WTC11 (cell line): Measurements from ENCODE around the gene GIGYF2. TPM values are rescaled to one million over a fixed set of nuclear protein-coding genes. Genes with fewer than 3 reads are reported as not detected.

Source experiments
- ATAC-seq: fragments of 200-7000 bp; cut with Tn5 transposase; 2 replicates; pipeline ENCODE4 v1.10.0; 2021; ENCODE audit warnings: mild to moderate bottlenecking, moderate library complexity
- CTCF ChIA-PET: fragments of 300-600 bp; sonication (Branson Sonifier 250); formaldehyde crosslinking; loops from one replicate; lab custom pipeline; 2021; ENCODE audit warnings: antibody characterized with exemption; lab: Charles Lee
- POLR2A ChIA-PET: fragments of 350-600 bp; sonication (Branson Sonifier 250); formaldehyde crosslinking; loops from one replicate; lab custom pipeline; 2021; ENCODE audit warnings: antibody characterized with exemption; lab: Charles Lee
- DNase-seq: peaks from one replicate; pipeline ENCODE4 v3.0.0; 2021; ENCODE audit warnings: low spot score
- H3K27ac Mint-ChIP-seq: 2 replicates; pipeline ENCODE4 v1.8.0; 2021; ENCODE audit warnings: mixed read lengths
- H3K27me3 Mint-ChIP-seq: 2 replicates; pipeline ENCODE4 v1.8.0; 2021; ENCODE audit warnings: low read depth, mild to moderate bottlenecking, moderate library complexity, mixed read lengths
- H3K36me3 Mint-ChIP-seq: 2 replicates; pipeline ENCODE4 v1.8.0; 2021; ENCODE audit warnings: mixed read lengths
- H3K4me1 Mint-ChIP-seq: 2 replicates; pipeline ENCODE4 v1.8.0; 2022; ENCODE audit warnings: mixed read lengths
- H3K4me3 Mint-ChIP-seq: 2 replicates; pipeline ENCODE4 v1.8.0; 2021; ENCODE audit warnings: mild to moderate bottlenecking, moderate library complexity, mixed read lengths
- H3K9me3 Mint-ChIP-seq: 2 replicates; pipeline ENCODE4 v1.8.0; 2021; ENCODE audit warnings: mixed read lengths
- EMX1 ChIP-seq: fragments of 250-450 bp; sonication (Bioruptor Pico); IDR thresholded peaks from 2 replicates; pipeline ENCODE4 v1.8.0; 2021; ENCODE audit warnings: mild to moderate bottlenecking
- FOXJ3 ChIP-seq: sonication (generic); formaldehyde crosslinking; IDR thresholded peaks from 2 replicates; pipeline ENCODE4 v1.9.0; 2021; ENCODE audit warnings: missing genetic modification reagents, mild to moderate bottlenecking, borderline replicate concordance
- OVOL2 ChIP-seq: fragments of 250-450 bp; sonication (Bioruptor Pico); IDR thresholded peaks from 2 replicates; pipeline ENCODE4 v1.9.0; 2021; ENCODE audit warnings: mild to moderate bottlenecking, borderline replicate concordance
- PRRX2 ChIP-seq: fragments of 250-450 bp; sonication (Bioruptor Pico); IDR thresholded peaks from 2 replicates; pipeline ENCODE4 v1.8.0; 2021; ENCODE audit warnings: mild to moderate bottlenecking
- SOX15 ChIP-seq: fragments of 250-450 bp; sonication (Bioruptor Pico); IDR thresholded peaks from 2 replicates; pipeline ENCODE4 v1.9.0; 2021; ENCODE audit warnings: mild to moderate bottlenecking
- TEAD1 ChIP-seq: sonication (generic); formaldehyde crosslinking; IDR thresholded peaks from 2 replicates; pipeline ENCODE4 v1.8.0; 2022; ENCODE audit warnings: mild to moderate bottlenecking, missing genetic modification reagents
- ZNF219 ChIP-seq: sonication (generic); formaldehyde crosslinking; IDR thresholded peaks from 2 replicates; pipeline ENCODE4 v1.8.0; 2023; ENCODE audit warnings: missing genetic modification reagents, mild to moderate bottlenecking, borderline replicate concordance
- ZNF263 ChIP-seq: sonication (generic); formaldehyde crosslinking; IDR thresholded peaks from 2 replicates; pipeline ENCODE4 v1.8.1; 2022; ENCODE audit warnings: low read depth, mild to moderate bottlenecking, moderate library complexity, missing genetic modification reagents
- ZNF396 ChIP-seq: fragments of 250-450 bp; sonication (Bioruptor Pico); IDR thresholded peaks from 2 replicates; pipeline ENCODE4 v1.8.0; 2021; ENCODE audit warnings: mild to moderate bottlenecking, moderate library complexity, borderline replicate concordance
- total RNA-seq: library from RNA; stranded (reverse); gene quantifications from 3 replicates; pipeline ENCODE4 v1.2.3, GENCODE V29; 2021
- TF ChIP-seq, protein P1 (sequence below): sonication (generic); formaldehyde crosslinking; IDR thresholded peaks from 2 replicates; pipeline ENCODE4 v1.8.1; 2022; ENCODE audit warnings: low read depth, missing genetic modification reagents, borderline replicate concordance
- TF ChIP-seq, protein P2 (sequence below): sonication (generic); formaldehyde crosslinking; IDR thresholded peaks from 2 replicates; pipeline ENCODE4 v1.8.0; 2023; ENCODE audit warnings: missing genetic modification reagents
- TF ChIP-seq, protein P3 (sequence below): sonication (generic); formaldehyde crosslinking; conservative IDR thresholded peaks from 2 replicates; pipeline ENCODE4 v1.8.1; 2023; ENCODE audit warnings: mild to moderate bottlenecking, low read depth, missing genetic modification reagents, moderate library complexity
- TF ChIP-seq, protein P4 (sequence below): sonication (generic); formaldehyde crosslinking; IDR thresholded peaks from 2 replicates; pipeline ENCODE4 v1.8.1; 2023; ENCODE audit warnings: mild to moderate bottlenecking, missing genetic modification reagents, moderate library complexity
- TF ChIP-seq, protein P5 (sequence below): sonication (generic); formaldehyde crosslinking; IDR thresholded peaks from 2 replicates; pipeline ENCODE4 v1.8.1; 2023; ENCODE audit warnings: mild to moderate bottlenecking, missing genetic modification reagents
- TF ChIP-seq, protein P6 (sequence below): fragments of 250-450 bp; sonication (Bioruptor Pico); IDR thresholded peaks from 2 replicates; pipeline ENCODE4 v1.9.0; 2021; ENCODE audit warnings: mild to moderate bottlenecking

The GIGYF2 gene
- total RNA-seq, 1 experiment from 2014 or later: 53.1 TPM

DNA sequence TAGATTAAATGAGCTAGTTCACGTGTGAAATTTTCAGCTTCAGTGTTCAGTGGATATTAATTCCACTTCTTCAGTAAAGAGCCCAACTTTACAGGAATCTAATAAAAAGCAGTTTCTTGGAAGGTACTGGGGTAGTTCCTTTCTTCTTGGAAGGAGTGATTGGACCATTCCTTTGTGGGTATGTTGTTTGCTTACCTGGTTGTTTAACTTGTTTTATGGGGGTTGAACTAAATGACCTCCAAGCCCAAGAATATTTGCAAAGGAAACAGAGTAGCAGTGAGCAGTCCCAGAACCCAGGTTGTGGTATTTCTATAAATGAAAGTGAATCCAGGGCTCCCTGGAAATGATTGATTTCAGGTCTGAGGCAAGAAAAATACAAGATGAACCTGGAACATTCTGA, 47.8 kb downstream of the GIGYF2 start:
- no peak overlapping the region for H3K4me3 Mint-ChIP-seq
- H3K27me3 Mint-ChIP-seq: no peaks in the 10 kb centered on the region
- no peak for TF ChIP-seq PRRX2 (CRISPR knock-in tag)
- TF ChIP-seq ZNF263 (CRISPR knock-in tag): no peak
- TF ChIP-seq, protein P1, sequence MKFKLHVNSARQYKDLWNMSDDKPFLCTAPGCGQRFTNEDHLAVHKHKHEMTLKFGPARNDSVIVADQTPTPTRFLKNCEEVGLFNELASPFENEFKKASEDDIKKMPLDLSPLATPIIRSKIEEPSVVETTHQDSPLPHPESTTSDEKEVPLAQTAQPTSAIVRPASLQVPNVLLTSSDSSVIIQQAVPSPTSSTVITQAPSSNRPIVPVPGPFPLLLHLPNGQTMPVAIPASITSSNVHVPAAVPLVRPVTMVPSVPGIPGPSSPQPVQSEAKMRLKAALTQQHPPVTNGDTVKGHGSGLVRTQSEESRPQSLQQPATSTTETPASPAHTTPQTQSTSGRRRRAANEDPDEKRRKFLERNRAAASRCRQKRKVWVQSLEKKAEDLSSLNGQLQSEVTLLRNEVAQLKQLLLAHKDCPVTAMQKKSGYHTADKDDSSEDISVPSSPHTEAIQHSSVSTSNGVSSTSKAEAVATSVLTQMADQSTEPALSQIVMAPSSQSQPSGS: no peak
- TF ChIP-seq TEAD1 (CRISPR knock-in tag): no peak
- no peak for TF ChIP-seq ZNF219 (CRISPR knock-in tag)
- no peak for TF ChIP-seq ZNF396 (CRISPR knock-in tag)
- TF ChIP-seq, protein P2, sequence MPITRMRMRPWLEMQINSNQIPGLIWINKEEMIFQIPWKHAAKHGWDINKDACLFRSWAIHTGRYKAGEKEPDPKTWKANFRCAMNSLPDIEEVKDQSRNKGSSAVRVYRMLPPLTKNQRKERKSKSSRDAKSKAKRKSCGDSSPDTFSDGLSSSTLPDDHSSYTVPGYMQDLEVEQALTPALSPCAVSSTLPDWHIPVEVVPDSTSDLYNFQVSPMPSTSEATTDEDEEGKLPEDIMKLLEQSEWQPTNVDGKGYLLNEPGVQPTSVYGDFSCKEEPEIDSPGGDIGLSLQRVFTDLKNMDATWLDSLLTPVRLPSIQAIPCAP: no peak
- TF ChIP-seq, protein P3, sequence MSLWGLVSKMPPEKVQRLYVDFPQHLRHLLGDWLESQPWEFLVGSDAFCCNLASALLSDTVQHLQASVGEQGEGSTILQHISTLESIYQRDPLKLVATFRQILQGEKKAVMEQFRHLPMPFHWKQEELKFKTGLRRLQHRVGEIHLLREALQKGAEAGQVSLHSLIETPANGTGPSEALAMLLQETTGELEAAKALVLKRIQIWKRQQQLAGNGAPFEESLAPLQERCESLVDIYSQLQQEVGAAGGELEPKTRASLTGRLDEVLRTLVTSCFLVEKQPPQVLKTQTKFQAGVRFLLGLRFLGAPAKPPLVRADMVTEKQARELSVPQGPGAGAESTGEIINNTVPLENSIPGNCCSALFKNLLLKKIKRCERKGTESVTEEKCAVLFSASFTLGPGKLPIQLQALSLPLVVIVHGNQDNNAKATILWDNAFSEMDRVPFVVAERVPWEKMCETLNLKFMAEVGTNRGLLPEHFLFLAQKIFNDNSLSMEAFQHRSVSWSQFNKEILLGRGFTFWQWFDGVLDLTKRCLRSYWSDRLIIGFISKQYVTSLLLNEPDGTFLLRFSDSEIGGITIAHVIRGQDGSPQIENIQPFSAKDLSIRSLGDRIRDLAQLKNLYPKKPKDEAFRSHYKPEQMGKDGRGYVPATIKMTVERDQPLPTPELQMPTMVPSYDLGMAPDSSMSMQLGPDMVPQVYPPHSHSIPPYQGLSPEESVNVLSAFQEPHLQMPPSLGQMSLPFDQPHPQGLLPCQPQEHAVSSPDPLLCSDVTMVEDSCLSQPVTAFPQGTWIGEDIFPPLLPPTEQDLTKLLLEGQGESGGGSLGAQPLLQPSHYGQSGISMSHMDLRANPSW: no peak
- TF ChIP-seq, protein P4, sequence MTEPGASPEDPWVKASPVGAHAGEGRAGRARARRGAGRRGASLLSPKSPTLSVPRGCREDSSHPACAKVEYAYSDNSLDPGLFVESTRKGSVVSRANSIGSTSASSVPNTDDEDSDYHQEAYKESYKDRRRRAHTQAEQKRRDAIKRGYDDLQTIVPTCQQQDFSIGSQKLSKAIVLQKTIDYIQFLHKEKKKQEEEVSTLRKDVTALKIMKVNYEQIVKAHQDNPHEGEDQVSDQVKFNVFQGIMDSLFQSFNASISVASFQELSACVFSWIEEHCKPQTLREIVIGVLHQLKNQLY: no peak
- ATAC-seq (no peak), DNase-seq (no peak)
- POLR2A ChIA-PET: no interaction called here
- H3K4me1 Mint-ChIP-seq: peaks cover 7% of the 10 kb centered on the region
- CTCF ChIA-PET: no interaction called here
- peaks cover 21% of the 10 kb centered on the region for H3K36me3 Mint-ChIP-seq
- H3K9me3 Mint-ChIP-seq: no peaks in the 10 kb centered on the region
- no peak overlapping the region for H3K27ac Mint-ChIP-seq

DNA sequence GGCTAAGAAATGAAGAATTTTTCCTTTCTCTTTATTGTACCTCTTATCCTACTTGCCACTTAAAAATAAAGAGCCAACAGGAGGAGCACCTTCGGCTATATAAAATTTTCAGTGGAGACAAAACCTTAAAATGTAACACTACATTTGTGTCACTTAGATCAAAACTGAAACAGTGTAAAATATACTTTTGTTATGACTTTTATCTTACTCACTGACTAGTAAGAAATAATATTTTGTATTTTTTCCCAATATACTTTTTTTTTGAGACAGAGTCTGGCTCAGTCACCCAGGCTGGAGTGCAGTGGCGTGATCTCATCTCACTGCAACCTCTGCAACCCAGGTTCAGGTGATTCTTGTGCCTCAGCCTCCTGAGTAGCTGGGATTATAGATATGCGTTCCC, 50.9 kb downstream of the GIGYF2 start:
- Mint-ChIP-seq H3K9me3 (no peaks in the 10 kb centered on the region), H3K4me3 (no peak overlapping the region), H3K4me1 (no peaks in the 10 kb centered on the region), H3K27ac (no peak overlapping the region), H3K36me3 (peaks cover 28% of the 10 kb centered on the region), H3K27me3 (no peaks in the 10 kb centered on the region)
- CTCF ChIA-PET: no interaction called here
- ATAC-seq: no peak
- POLR2A ChIA-PET: no interaction called here
- no peak for DNase-seq
- TF ChIP-seq, protein P5, sequence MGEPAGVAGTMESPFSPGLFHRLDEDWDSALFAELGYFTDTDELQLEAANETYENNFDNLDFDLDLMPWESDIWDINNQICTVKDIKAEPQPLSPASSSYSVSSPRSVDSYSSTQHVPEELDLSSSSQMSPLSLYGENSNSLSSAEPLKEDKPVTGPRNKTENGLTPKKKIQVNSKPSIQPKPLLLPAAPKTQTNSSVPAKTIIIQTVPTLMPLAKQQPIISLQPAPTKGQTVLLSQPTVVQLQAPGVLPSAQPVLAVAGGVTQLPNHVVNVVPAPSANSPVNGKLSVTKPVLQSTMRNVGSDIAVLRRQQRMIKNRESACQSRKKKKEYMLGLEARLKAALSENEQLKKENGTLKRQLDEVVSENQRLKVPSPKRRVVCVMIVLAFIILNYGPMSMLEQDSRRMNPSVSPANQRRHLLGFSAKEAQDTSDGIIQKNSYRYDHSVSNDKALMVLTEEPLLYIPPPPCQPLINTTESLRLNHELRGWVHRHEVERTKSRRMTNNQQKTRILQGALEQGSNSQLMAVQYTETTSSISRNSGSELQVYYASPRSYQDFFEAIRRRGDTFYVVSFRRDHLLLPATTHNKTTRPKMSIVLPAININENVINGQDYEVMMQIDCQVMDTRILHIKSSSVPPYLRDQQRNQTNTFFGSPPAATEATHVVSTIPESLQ (CRISPR knock-in tag): no peak
- TF ChIP-seq, protein P6, sequence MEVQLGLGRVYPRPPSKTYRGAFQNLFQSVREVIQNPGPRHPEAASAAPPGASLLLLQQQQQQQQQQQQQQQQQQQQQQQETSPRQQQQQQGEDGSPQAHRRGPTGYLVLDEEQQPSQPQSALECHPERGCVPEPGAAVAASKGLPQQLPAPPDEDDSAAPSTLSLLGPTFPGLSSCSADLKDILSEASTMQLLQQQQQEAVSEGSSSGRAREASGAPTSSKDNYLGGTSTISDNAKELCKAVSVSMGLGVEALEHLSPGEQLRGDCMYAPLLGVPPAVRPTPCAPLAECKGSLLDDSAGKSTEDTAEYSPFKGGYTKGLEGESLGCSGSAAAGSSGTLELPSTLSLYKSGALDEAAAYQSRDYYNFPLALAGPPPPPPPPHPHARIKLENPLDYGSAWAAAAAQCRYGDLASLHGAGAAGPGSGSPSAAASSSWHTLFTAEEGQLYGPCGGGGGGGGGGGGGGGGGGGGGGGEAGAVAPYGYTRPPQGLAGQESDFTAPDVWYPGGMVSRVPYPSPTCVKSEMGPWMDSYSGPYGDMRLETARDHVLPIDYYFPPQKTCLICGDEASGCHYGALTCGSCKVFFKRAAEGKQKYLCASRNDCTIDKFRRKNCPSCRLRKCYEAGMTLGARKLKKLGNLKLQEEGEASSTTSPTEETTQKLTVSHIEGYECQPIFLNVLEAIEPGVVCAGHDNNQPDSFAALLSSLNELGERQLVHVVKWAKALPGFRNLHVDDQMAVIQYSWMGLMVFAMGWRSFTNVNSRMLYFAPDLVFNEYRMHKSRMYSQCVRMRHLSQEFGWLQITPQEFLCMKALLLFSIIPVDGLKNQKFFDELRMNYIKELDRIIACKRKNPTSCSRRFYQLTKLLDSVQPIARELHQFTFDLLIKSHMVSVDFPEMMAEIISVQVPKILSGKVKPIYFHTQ (CRISPR knock-in tag): no peak
- TF ChIP-seq, protein P2: no peak
- TF ChIP-seq SOX15 (CRISPR knock-in tag) (no peak), OVOL2 (CRISPR knock-in tag) (no peak), EMX1 (no peak), FOXJ3 (CRISPR knock-in tag) (no peak)
